ENCODE results near the gene DCAF5.
"Not testable (repeated sequence)": the region's sequence is repeated elsewhere in the genome, so short reads cannot be mapped to it uniquely, and the experiment has no call there.

Gene DCAF5

DNA sequence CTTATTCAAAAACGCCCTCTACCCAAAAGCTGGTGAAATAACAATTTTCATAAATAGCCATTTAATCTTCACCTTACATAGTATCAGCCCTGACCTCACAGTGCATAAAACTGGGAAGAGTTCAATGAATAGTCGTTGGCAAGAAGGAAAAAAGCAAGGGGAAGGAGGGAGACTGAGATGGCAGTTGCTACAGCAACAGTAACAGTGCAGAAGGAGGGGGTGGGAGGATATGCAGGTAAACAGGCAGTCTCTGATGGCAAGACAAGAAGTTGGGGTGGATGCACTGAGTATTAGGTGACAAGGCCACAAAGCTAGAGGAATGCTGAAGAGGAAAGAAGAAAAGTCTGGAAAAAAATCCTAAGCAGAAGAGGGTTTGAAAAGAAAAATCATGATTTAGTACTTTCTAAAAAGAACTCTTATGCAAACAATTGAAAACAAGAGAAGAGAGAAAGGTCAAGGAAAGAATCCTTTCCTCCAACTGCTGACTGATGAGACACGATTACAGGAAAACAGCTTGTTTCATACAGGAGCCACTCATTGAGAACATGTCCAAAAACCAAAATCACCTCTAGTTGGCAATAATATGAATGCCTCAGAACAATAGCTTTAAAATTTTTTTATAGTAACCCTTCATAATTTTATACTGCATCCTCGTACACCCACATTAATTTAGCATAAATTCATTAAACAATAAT lies 56.0 kb downstream of the DCAF5 start:
- DNase-seq (ENCODE audit: low spot score), result no peak

DNA sequence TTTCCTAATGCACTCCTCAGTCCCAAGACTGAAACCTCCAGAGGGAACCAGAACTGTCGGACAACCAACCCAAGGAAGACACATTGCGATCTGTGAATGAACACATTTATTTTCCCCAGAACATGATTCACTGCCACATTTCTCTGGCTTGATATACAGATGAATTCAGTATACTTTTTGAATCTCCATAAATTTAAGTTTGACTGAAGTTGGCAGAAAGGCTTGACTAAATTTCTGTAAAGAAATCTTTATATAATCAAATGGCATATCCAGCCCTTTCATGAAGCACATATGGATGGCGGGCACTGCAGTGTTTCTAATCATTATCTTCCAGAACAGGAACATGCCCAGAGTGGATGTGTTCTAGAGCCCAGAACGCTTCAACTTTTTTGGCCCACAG lies 56.7 kb downstream of the DCAF5 start:
- DNase-seq (ENCODE audit: low spot score), result no peak

DNA sequence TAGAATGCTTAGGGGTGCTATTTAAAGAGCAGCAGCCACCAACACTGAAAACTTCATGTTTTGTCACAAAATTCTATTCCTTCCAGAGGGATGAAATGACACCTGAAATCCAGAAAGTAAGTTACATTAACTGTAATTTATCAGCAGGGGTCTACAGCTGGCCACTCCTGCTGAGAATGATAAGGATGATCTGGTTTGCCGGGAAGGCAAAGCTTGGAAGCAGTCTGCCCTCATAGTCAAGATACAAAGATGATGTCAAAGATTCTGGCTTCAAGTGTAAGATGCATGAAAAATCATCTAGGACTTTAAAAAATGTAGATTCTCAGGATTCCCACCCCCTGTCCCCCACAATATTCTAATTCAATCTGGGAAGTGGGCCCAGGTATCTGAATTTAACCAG lies 58.4 kb downstream of the DCAF5 start:
- DNase-seq (ENCODE audit: low spot score), result no peak

DNA sequence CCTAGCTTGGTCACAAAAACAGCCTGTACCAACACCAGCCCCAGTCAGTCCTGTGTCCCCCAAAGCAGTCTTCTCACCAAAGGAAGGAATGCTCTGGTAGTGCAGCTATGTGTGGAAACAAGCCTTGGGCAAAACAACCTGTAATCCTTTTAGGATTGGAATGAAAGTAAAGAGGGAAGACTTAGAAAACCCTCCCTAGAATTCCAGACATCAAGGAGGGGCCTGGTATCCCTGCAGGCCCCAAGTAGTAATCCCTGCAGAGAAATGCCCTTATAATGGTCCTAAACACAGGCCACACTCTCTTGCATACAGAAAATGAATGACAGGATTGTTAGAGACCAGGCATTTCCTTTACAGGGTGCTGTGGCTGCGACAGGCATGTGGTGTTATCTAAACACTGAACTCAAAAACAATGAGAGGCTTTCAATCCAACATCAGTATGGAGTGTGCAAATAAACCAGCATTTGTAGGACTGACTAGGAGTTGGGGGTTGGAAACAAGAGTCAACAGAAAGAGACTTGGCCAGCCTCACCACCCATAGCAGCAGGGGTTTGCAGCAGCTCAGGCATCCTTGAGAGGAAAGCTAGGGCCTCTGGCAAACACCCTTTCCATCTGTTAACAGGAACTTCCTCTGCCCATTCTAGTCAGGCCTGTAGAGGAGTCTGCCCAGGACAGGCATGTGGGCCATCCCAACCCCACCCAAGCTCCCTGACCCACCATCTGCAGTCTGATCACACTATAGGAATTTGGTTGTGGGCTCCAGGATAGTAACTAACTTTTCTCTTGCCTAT lies 59.1 kb downstream of the DCAF5 start:
- no peak for DNase-seq (ENCODE audit: low spot score)

DNA sequence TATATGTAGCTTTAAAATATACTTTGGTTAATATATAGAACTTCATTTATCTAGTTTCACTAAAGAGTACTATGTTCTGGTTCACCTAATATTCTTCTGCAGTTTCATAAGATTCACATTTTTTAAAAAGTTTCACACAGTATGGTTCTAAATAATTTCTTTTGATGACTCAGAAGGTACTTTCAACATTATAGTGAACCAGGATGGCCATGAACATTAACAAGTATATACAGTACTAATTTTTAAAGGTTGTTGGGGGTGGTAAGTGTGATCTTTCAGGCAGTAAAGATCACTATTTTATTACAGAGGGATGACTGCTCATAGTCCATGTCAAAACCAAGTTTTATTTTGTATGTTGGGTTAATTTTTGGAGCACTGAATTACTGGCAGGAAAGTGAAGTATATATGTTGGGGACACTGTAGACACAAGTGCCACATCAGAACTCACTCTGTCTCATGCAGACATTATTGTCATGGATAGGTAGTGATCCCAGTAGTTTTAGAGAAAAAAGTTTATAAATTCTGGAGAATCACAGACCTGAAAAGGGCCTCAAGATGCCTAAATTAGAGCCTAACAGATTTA lies 60.0 kb downstream of the DCAF5 start:
- DNase-seq (ENCODE audit: low spot score), result no peak

DNA sequence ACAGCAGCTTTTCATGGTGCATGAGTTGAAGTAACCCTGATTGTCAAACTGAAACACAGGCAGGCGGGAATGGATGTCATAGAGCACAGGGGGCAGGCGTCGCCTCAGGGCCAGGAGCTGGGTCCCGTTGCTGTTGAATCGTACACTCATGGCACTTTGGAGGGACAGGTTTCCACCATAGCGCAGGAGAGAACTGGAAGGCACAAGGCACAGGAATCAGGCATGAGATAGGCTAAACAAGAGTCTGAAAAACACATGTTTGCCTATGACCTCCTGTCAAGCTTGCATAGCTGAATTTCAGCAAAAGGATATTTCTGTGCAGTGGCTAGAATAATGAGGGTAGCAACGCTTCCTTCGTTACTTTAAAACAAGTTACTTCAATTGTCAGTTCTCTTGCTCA lies 61.2 kb downstream of the DCAF5 start:
- DNase-seq (ENCODE audit: low spot score), result no peak

DNA sequence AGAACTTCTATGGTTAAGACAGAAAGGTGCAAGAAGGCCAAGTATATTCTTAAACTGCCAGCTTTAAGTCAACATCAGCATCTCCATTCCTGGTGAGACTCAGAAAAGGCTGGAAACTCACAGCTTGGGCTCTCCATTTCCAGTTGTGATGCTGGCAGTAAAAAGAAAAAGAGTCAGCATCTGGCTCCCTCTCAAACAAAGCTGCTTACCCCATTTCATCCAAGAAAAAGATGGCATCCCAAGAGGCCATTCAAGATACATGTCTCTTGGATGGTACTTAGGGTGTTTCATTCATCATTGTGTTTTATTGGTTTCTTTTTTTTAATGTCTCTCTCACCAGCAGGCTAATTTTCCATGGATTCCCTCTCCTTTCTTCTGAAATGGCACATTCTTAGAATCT lies 61.9 kb downstream of the DCAF5 start:
- no peak for DNase-seq (ENCODE audit: low spot score)

DNA sequence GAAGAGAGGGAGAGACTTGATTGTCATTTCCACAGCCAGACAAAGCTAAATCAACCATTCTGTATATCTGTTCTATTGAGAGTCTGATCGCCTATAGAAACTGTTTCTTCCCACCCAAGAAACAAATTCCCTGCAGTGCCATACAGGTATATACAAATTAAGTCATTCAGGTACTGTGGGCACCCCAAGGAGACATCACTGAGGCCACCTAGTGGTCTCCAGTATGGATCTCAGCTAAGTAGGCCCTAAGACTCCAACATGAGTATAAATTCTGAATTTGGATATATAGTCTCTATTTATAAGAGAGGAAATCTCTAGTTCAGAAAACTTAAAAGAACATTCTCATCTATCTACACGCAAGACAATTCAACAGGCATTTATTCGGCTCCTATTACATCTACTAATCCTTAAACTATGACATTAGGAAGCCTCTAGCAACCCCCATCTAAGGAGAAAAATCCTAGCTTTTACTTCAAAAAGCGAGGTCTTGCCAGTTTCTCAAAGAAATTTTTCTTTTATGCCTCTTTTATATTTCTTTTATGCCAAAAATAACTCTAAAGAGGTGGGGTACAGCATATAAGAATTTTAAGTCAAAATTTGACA lies 62.6 kb downstream of the DCAF5 start:
- no peak for DNase-seq (ENCODE audit: low spot score)

DNA sequence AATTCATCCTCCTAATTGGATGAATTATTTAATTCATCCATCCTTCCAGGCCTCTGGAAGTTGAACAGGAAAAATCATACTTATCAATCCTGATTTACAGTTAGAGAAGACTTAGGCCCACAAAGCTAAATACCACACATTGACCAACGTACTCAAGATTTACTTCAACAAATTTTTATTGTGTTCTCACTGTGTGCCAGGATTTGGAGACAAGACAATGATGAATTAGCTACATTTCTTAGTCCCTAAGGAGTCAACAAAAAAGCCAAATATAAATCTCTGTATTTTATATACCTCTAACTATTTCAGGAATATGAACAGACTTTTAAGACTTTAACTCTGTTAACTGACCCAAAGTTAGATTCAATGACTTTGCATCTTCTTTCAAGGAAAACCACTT lies 63.9 kb downstream of the DCAF5 start:
- no peak for DNase-seq (ENCODE audit: low spot score)

- no peak for DNase-seq (ENCODE audit: low spot score)
Measured at GRCh38 chr14:69088586-69088985, 64.3 kb downstream of the DCAF5 start.

GRCh38 chr14:69087061-69087461 lies 65.9 kb downstream of the DCAF5 start:
- DNase-seq (ENCODE audit: low spot score), result no peak

DNA sequence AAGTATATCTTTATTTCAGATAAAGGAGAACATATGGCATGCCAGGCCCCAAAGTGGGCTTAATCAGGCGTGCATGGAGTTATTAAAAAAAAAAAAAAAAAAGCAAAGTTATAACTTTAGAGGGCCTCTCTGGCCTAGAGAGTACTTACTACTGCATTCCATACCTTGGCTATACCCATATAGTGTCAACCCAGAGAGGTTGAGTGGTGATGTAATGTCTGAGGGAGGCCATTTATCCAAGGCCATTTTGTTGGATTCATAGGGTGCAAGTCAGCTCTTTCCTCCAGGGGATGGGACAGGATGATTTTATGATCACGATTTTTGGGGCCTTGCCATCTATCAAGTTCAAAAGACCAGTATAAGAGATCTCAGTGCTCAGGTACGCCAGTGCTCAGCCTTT lies 66.4 kb downstream of the DCAF5 start:
- no peak for DNase-seq (ENCODE audit: low spot score)

GRCh38 chr14:69084023-69084422 lies 68.9 kb downstream of the DCAF5 start:
- DNase-seq (ENCODE audit: low spot score), result no peak

GRCh38 chr14:69083181-69083580 lies 69.7 kb downstream of the DCAF5 start:
- DNase-seq (ENCODE audit: low spot score), result no peak

DNA sequence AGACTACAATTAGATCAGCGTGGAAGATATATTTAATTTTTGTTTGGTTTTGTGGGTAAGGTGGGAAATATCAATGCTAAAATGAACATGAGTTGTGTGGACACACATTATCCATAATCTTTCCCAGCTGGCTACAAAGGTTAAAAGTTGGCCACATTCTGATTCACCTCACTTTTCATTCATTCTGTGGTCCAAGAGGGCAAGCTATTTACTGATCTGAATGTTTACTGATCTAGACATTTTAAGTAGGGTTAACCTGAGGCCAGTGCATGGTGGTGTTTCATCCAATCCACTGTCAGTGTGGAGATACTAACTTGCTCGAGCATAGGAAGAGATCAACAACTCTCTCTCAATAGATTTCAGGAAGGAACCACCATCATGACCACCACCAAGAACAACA lies 71.6 kb downstream of the DCAF5 start:
- no peak for DNase-seq (ENCODE audit: low spot score)

DNA sequence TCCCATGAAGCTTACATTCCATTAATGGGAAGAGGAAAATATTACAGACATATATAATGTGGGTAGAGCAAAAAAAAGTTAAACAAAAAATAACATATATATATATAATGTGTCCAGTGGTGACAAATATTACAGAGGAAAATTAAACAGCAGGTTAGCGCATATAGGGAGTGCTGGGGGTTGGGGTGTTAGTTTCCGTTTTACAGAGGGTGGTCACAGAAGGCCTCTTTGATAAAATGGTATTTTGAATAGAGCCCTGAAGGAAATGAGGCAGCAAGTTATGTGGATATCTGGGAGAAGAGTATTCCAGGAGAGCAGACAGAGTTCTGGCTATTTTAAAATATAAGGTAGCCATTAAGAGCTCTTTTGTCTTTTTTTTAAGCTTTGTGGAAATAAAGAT lies 73.2 kb downstream of the DCAF5 start:
- no peak for DNase-seq (ENCODE audit: low spot score)

GRCh38 chr14:69079188-69079742 lies 73.7 kb downstream of the DCAF5 start:
- DNase-seq (ENCODE audit: low spot score), result no peak

GRCh38 chr14:69077841-69078240 lies 75.1 kb downstream of the DCAF5 start:
- no peak for DNase-seq (ENCODE audit: low spot score)

- not testable (repeated sequence) for DNase-seq (ENCODE audit: low spot score)
Measured at GRCh38 chr14:69077185-69077584, 75.7 kb downstream of the DCAF5 start.

GRCh38 chr14:69076341-69076740 lies 76.6 kb downstream of the DCAF5 start:
- no peak for DNase-seq (ENCODE audit: low spot score)

DNA sequence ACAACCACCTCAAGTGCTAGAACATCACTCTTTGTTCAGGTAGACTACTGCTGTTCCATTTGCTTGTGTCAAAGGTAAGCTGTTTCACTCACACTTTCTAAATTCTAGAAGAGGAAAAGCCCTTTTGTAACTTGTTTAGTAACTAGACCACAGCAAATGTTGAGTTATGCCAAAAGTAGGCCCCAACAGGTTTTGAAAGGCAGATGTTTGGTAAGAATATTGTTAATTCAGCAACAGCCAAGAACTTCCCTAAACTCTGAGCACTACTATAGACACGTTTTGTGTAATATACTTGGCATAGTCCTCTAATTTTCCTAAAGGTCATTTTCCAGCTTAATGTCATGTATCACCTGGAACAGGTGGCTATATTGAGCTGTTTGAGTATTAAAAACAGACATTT lies 79.0 kb downstream of the DCAF5 start:
- no peak for DNase-seq (ENCODE audit: low spot score)

- no peak for DNase-seq (ENCODE audit: low spot score)
Measured at GRCh38 chr14:69073429-69073828, 79.5 kb downstream of the DCAF5 start.

DNA sequence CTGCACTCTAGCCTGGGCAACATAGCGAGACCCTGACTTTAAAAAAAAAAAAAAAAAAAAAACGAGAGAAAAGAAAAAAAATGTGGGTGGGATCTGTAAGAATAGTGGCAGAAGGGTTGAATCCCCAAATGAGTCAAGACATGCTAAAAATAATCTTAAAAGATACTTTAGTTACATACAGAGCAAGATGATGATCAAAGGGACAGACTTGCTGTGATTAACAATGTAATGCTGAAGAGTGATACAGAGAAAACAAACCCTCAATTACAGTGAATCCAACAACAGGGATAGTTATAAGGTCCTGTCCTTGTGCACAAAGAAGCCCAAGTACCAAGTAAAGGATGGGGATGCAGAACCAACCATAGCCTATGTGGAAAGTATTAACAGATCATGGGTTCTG lies 80.3 kb downstream of the DCAF5 start:
- no peak for DNase-seq (ENCODE audit: low spot score)

Data from left forelimb (tissue), 1 donor.